ENCODE measurements around the gene CD200. TPM values are rescaled to one million over a fixed set of nuclear protein-coding genes. Genes with fewer than 3 reads are reported as not detected.
A peak's percentile ranks its signal among the peaks of the same experiment; 100 is the strongest.
"Not testable (repeated sequence)": the region's sequence is repeated elsewhere in the genome, so short reads cannot be mapped to it uniquely, and the experiment has no call there.

The CD200 gene
- total and polyA plus RNA-seq, 8 donors: 6.6 to 58.0 (median 50.2) TPM

- H3K27ac ChIP-seq: peak overlapping the region; percentile 77 to 81
- H3K9me3 ChIP-seq: no peaks in the 10 kb centered on the region
- no peaks in the 10 kb centered on the region for H3K27me3 ChIP-seq
- H3K36me3 ChIP-seq: no peaks in the 10 kb centered on the region
- TF ChIP-seq CTCF (IDR thresholded peaks at IDR 0.05): no peak
- no peak for DNase-seq
- H3K4me1 ChIP-seq: peaks cover 0 to 48% of the 10 kb centered on the region in 2 donors
- no peak overlapping the region for H3K4me3 ChIP-seq
- ATAC-seq: no peak
- intact Hi-C loops (cut with DNase I): no loop called here
These were observed 44.7 kb downstream of the CD200 start for GRCh38 chr3:112377568-112378071.

DNA sequence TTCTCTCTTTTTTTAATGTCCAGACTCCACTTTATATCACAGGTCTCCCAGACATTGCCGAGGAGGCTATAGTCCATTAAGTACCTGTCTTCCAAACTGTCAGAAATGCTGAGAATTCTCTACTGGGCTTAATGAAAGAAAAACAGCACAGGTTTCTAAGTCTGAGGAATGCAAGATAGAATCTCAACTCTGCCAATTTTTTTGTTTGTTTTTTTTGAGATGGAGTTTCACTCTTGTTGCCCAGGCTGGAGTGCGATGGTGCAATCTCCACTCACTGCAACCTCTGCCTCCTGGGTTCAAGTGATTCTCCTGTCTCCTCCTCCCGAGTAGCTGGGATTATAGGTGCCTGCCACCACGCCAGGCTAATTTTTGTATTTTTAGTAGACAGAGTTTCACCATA is 45.4 kb downstream of the CD200 start:
- H3K27ac ChIP-seq: peak overlapping the region; percentile 77 to 81
- H3K4me3 ChIP-seq; H3K36me3 ChIP-seq; H3K27me3 ChIP-seq; intact Hi-C loops (cut with DNase I); H3K9me3 ChIP-seq: not testable (repeated sequence)
- ATAC-seq: peak; percentile 56
- peaks cover 0 to 48% of the 10 kb centered on the region in 2 donors for H3K4me1 ChIP-seq
- peak in 1 of 4 donors; percentile 59 for DNase-seq

DNA sequence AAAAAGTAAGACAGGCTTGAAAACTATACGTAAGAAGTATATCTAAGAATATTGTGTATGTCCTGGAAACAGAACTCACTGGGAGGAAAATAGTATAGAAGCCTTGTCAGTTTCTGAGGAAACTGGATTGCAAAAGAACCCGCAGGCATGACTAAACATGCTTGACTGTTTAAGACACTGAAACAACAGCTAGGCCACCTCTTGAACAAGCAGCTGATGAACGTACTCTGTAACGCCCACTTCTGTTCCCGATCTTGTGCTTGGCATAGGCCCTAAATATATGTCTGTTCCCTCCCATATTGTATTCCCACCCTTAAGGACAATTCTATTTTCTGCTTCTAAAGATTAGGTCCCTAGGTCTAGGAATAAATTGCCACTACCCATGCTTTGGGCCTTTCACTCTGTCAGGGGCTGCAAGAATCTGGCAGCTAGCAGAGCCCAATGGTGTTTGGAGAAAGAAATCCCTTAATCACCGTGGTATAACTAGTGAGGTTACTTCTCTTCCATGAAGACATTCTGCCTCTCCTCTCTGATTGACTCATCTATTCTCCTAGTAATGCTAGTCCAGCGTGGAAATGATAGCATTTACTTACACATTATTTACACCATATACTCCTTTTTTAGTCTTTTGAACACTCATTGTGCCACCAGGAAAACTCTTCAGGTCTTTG is 46.2 kb downstream of the CD200 start:
- H3K4me1 ChIP-seq: peaks cover 0 to 42% of the 10 kb centered on the region in 2 donors
- peak overlapping the region; percentile 77 to 81 for H3K27ac ChIP-seq

DNA sequence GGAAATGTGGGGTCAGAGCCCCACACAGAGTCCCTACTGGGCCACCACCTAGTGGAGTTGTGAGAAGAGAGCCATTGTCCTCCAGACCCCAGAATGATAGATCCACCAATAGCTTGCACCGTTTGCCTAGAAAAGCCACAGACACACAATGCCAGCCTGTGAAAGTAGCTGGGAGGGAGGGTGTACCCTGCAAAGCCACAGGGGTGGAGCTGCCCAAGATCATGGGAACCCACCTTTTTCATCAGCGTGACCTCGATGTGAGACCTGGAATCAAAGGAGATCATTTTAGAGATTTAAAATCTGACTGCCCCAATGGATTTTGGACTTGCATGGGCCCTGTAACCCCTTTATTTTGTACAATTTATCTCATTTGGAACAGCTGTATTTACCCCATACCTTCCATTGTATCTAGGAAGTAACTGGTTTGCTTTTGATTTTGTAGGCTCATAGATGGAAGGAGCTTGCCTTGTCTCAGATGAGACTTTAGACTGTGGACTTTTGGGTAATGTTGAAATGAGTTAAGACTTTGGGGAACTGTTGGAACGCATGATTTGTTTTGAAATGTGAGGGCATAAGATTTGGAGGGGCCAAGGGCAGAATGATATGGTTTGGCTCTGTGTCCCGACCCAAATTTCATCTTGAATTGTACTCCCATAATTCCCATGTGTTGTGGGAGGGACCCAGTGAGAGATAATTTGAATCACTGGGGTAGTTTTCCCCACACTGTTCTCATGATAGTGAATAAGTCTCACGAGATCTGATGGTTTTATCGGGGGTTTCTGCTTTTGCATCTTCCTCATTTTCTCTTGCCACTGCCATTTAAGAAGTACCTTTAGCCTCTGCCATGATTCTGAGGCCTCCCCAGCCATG is 49.0 kb downstream of the CD200 start:
- peaks cover 0 to 27% of the 10 kb centered on the region in 2 donors for H3K4me1 ChIP-seq
- no peaks in the 10 kb centered on the region for H3K36me3 ChIP-seq
- H3K27me3 ChIP-seq: no peaks in the 10 kb centered on the region
- intact Hi-C loops (cut with DNase I): no loop called here
- no peak for ATAC-seq
- no peak overlapping the region for H3K27ac ChIP-seq
- TF ChIP-seq CTCF (IDR thresholded peaks at IDR 0.05): no peak
- no peak for DNase-seq
- no peaks in the 10 kb centered on the region for H3K9me3 ChIP-seq
- no peak overlapping the region for H3K4me3 ChIP-seq

More for the DNA sequence above, 46.2 kb downstream of the CD200 start:
- H3K4me3 ChIP-seq: no peak overlapping the region
- intact Hi-C loops (cut with DNase I): no loop called here
- H3K36me3 ChIP-seq: no peaks in the 10 kb centered on the region
- H3K9me3 ChIP-seq: no peaks in the 10 kb centered on the region
- DNase-seq: peak in 1 of 4 donors; percentile 67
- H3K27me3 ChIP-seq: no peaks in the 10 kb centered on the region
- peak; percentile 75 for ATAC-seq
- no peak for TF ChIP-seq CTCF (IDR thresholded peaks at IDR 0.05)

DNA sequence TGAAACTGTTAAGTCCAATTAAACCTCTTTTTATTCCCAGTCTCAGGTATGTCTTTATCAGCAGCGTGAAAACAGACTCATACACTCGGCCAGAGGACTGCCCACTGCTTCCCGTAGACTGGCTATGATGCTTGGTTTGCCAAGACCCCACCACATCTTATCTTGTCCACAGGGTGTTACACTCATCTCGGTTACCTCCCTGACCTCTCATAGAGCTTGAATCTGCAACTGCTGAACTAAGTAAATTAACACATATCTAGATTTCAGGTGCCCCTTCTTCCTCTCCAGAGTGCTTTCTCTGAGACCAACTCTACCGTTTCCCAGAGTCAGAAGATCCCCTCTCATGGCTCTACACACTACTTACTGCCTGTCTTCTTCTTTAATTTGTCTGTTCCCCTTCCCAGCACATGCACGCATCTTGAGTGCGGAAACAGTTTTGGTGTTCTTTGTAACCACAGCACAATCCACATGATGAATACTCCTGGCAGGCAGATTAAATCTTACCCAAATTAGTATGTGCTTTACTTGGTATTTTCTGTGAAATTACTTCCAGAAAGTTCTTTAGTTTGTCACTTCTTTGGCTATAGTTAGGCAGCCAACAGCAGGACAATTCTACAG is 49.7 kb downstream of the CD200 start:
- TF ChIP-seq CTCF (IDR thresholded peaks at IDR 0.05): no peak
- ATAC-seq: no peak
- no peak overlapping the region for H3K27ac ChIP-seq

More for the DNA sequence above, 49.7 kb downstream of the CD200 start:
- H3K9me3 ChIP-seq: no peaks in the 10 kb centered on the region
- no peaks in the 10 kb centered on the region for H3K27me3 ChIP-seq
- H3K36me3 ChIP-seq: no peaks in the 10 kb centered on the region
- intact Hi-C loops (cut with DNase I): no loop called here
- H3K4me1 ChIP-seq: peaks cover 0 to 19% of the 10 kb centered on the region in 2 donors
- no peak overlapping the region for H3K4me3 ChIP-seq
- no peak for DNase-seq
